GM12878 (cell line): Measurements from ENCODE around the gene HOGA1. TPM values are rescaled to one million over a fixed set of nuclear protein-coding genes. Genes with fewer than 3 reads are reported as not detected.

ENCODE experiments used
- ATAC-seq: fragments of 200-7000 bp; cut with Tn5 transposase; 3 replicates; pipeline ENCODE4 v1.9.1; 2020; ENCODE audit warnings: mild to moderate bottlenecking, moderate library complexity
- BruUV-seq: library from RNA; stranded (reverse); fragments of 400-500 nt; replicated peaks from 2 replicates; lab custom pipeline; 2021; lab: Mats Ljungman, UMichigan
- CTCF ChIA-PET: fragments of 300-600 bp; sonication (Branson Sonifier 250); formaldehyde crosslinking; extraction: SDS; loops from one replicate; lab custom pipeline; 2021; ENCODE audit warnings: inconsistent platforms; lab: Yijun Ruan, JAX
- POLR2A ChIA-PET: fragments of 350-600 bp; formaldehyde crosslinking; extraction: SDS; loops from one replicate; lab custom pipeline; 2021; ENCODE audit warnings: inconsistent platforms; lab: Charles Lee
- RAD21 ChIA-PET: fragments of 300-600 bp; sonication (Branson Sonifier 250); formaldehyde crosslinking; loops from one replicate; lab custom pipeline; 2023; ENCODE audit warnings: antibody characterized with exemption; ENCODE audit not compliant: unreplicated experiment; lab: Charles Lee
- SMC1A ChIA-PET: fragments of 300-600 bp; sonication (Branson Sonifier 250); formaldehyde crosslinking; loops from one replicate; lab custom pipeline; 2023; ENCODE audit not compliant: unreplicated experiment, uncharacterized antibody; lab: Charles Lee
- DNase-seq: peaks from one replicate; pipeline ENCODE4 v3.0.0-alpha.2; 2011; ENCODE audit warnings: low read depth, low spot score
- FAIRE-seq: peaks from 3 replicates; lab custom pipeline; 2011; peaks lifted over from hg19 to GRCh38; lab: Jason Lieb, UNC
- H2AFZ ChIP-seq: 2 replicates; pipeline ENCODE4 v1.6.0; 2011; ENCODE audit warnings: low read depth, low read length, control low read depth; ENCODE audit not compliant: control insufficient read depth
- H3K27ac ChIP-seq: 2 replicates; pipeline ENCODE4 v1.5.1; 2011; ENCODE audit warnings: control low read depth; ENCODE audit not compliant: control insufficient read depth, insufficient read depth
- H3K27me3 ChIP-seq, 2 experiments: replicated peaks in 1 of 2; 2 replicates each; pipeline versions ENCODE4 v1.6.0 to v1.6.1; 2011; ENCODE audit warnings: low read length in 1 of 2; ENCODE audit not compliant: control insufficient read depth in 2 of 2, insufficient read depth in 2 of 2
- H3K36me3 ChIP-seq, 2 experiments: 2 replicates each; pipeline ENCODE4 v1.5.1; 2011; ENCODE audit warnings: low read length in 1 of 2; ENCODE audit not compliant: control insufficient read depth in 2 of 2, insufficient read depth in 2 of 2
- H3K4me1 ChIP-seq: 2 replicates; pipeline ENCODE4 v1.6.1; 2011; ENCODE audit warnings: mild to moderate bottlenecking, low read length, moderate library complexity, mixed read lengths; ENCODE audit not compliant: control insufficient read depth, insufficient read depth
- H3K4me2 ChIP-seq: 2 replicates; pipeline ENCODE4 v1.6.0; 2011; ENCODE audit warnings: control low read depth; ENCODE audit not compliant: control insufficient read depth, insufficient read depth
- H3K4me3 ChIP-seq: fragments of 200-600 bp; sonication (generic); 2 replicates; pipeline ENCODE4 v1.5.1; 2016
- H3K79me2 ChIP-seq: 2 replicates; pipeline ENCODE4 v1.6.0; 2011; ENCODE audit warnings: low read length; ENCODE audit not compliant: control insufficient read depth, insufficient read depth
- H3K9ac ChIP-seq: 2 replicates; pipeline ENCODE4 v1.8.0; 2011; ENCODE audit warnings: low read length, control low read depth, mixed read lengths; ENCODE audit not compliant: control insufficient read depth, insufficient read depth
- H3K9me3 ChIP-seq: replicated peaks from 3 replicates; pipeline ENCODE4 v1.5.1; 2011; ENCODE audit warnings: mild to moderate bottlenecking, low read length; ENCODE audit not compliant: control insufficient read depth, insufficient read depth
- H4K20me1 ChIP-seq: 2 replicates; pipeline ENCODE4 v1.6.0; 2011; ENCODE audit not compliant: control insufficient read depth, insufficient read depth
- BHLHE40 ChIP-seq, 2 experiments: fragments of 450-650 bp in 1 of 2; IDR thresholded peaks; 2 replicates each; pipeline ENCODE4 v1.6.1; 2011 to 2017; ENCODE audit warnings: low read depth in 2 of 2, borderline replicate concordance in 1 of 2, improper control_type of control experiment in 1 of 2, low read length in 1 of 2, mild to moderate bottlenecking in 1 of 2
- CHD2 ChIP-seq: IDR thresholded peaks from 2 replicates; pipeline ENCODE4 v1.6.1; 2011; ENCODE audit warnings: low read depth, low read length, improper control_type of control experiment, borderline replicate concordance
- IKZF2 ChIP-seq, 2 experiments: fragments of 450-650 bp; IDR thresholded peaks; 2 replicates each; pipeline ENCODE4 v1.6.1; 2017; ENCODE audit warnings: mild to moderate bottlenecking in 2 of 2, moderate library complexity in 2 of 2
- KAT2A ChIP-seq: conservative IDR thresholded peaks from 2 replicates; pipeline ENCODE4 v1.6.1; 2011; ENCODE audit warnings: low read depth, low read length; ENCODE audit not compliant: control insufficient read depth
- MXI1 ChIP-seq: fragments of 150-350 bp; IDR thresholded peaks from 2 replicates; pipeline ENCODE4 v1.6.1; 2011; ENCODE audit warnings: low read depth, mild to moderate bottlenecking, inconsistent platforms, low read length, improper control_type of control experiment
- MYB ChIP-seq: fragments of 150-350 bp; IDR thresholded peaks from 2 replicates; pipeline ENCODE4 v1.6.1; 2014; ENCODE audit warnings: mild to moderate bottlenecking, low read depth, low read length, borderline replicate concordance
- POLR2AphosphoS2 ChIP-seq: IDR thresholded peaks from 2 replicates; pipeline ENCODE4 v1.6.1; 2011; ENCODE audit warnings: low read depth, mild to moderate bottlenecking, low read length, improper control_type of control experiment, moderate library complexity
- SREBF1 ChIP-seq: IDR thresholded peaks from 2 replicates; pipeline ENCODE4 v1.6.1; 2012; ENCODE audit warnings: mild to moderate bottlenecking, low read length
- STAT1 ChIP-seq: fragments of 450-650 bp; conservative IDR thresholded peaks from 2 replicates; pipeline ENCODE4 v1.6.1; 2014; ENCODE audit warnings: antibody characterized with exemption, mild to moderate bottlenecking
- TBL1XR1 ChIP-seq: IDR thresholded peaks from 2 replicates; pipeline ENCODE4 v1.6.1; 2012; ENCODE audit warnings: low read depth, low read length, improper control_type of control experiment
- WRNIP1 ChIP-seq: IDR thresholded peaks from 2 replicates; pipeline ENCODE4 v1.6.1; 2011; ENCODE audit warnings: low read depth, low read length, improper control_type of control experiment, borderline replicate concordance
- ZNF207 ChIP-seq: fragments of 450-650 bp; IDR thresholded peaks from 2 replicates; pipeline ENCODE4 v1.6.1; 2014; ENCODE audit warnings: antibody characterized with exemption, mild to moderate bottlenecking, borderline replicate concordance
- whole genome bisulfite sequencing: methylation state at CpG from one replicate; pipeline ENCODE4 v1.1.6; 2016; ENCODE audit warnings: low lambda C conversion rate; ENCODE audit not compliant: insufficient replicate concordance, insufficient coverage; ENCODE audit errors: missing lambda C conversion rate; 5-methylcytosine and 5-hydroxymethylcytosine counted together
- in situ Hi-C: fragments of 300-500 bp; cut with MboI; formaldehyde crosslinking; loops from 9 replicates; pipeline ENCODE4 v1.14.3; 2018; ENCODE audit warnings: mixed read lengths
- intact Hi-C: fragments of 100-400 bp; cut with micrococcal nuclease; formaldehyde crosslinking; loops from one replicate; pipeline ENCODE4 v1.14.2; 2022; ENCODE audit not compliant: unreplicated experiment
- polyA plus RNA-seq, 11 experiments: library from polyadenylated mRNA; depleted of rRNA in 4 of 11; unstranded in 6 of 11; stranded (reverse) in 5 of 11; fragments of >200 nt; fragmentation: Nextera tagmentation in 4 of 11; fragmentation: Illumina TruSeq in 1 of 11; extraction: Ambion mirVana in 4 of 11; extraction: Trizol in 1 of 11; gene quantifications; 1 replicate in 1 of 11; 2 replicates in 10 of 11; pipeline versions ENCODE4 v1.2.1 to v1.2.3, GENCODE V29; 2011 to 2016; ENCODE audit warnings: inconsistent platforms in 2 of 11, missing spikeins in 2 of 11, low read depth in 1 of 11
- total RNA-seq, 4 experiments: library from RNA; depleted of rRNA in 3 of 4; stranded (reverse); fragments of >200 nt in 3 of 4; fragmentation: Illumina TruSeq in 1 of 4; extraction: Trizol in 1 of 4; gene quantifications; 2 replicates each; pipeline versions ENCODE4 v1.2.1 to v1.2.3, GENCODE V29; 2013 to 2021
- TF ChIP-seq, protein P1 (sequence below): IDR thresholded peaks from 2 replicates; pipeline ENCODE4 v1.6.1; 2012; ENCODE audit warnings: low read depth, low read length, improper control_type of control experiment
- TF ChIP-seq, protein P2 (sequence below): fragments of 450-650 bp; IDR thresholded peaks from 2 replicates; pipeline ENCODE4 v1.6.1; 2017; ENCODE audit warnings: antibody characterized with exemption, mild to moderate bottlenecking, moderate library complexity

HOGA1 gene
- total and polyA plus RNA-seq, 10 of the 15 experiments (the other 5 are each of a cell fraction or from before 2014, with no cell fraction given): 0.01 to 0.19 (median 0.06) TPM; not detected in 6

DNA sequence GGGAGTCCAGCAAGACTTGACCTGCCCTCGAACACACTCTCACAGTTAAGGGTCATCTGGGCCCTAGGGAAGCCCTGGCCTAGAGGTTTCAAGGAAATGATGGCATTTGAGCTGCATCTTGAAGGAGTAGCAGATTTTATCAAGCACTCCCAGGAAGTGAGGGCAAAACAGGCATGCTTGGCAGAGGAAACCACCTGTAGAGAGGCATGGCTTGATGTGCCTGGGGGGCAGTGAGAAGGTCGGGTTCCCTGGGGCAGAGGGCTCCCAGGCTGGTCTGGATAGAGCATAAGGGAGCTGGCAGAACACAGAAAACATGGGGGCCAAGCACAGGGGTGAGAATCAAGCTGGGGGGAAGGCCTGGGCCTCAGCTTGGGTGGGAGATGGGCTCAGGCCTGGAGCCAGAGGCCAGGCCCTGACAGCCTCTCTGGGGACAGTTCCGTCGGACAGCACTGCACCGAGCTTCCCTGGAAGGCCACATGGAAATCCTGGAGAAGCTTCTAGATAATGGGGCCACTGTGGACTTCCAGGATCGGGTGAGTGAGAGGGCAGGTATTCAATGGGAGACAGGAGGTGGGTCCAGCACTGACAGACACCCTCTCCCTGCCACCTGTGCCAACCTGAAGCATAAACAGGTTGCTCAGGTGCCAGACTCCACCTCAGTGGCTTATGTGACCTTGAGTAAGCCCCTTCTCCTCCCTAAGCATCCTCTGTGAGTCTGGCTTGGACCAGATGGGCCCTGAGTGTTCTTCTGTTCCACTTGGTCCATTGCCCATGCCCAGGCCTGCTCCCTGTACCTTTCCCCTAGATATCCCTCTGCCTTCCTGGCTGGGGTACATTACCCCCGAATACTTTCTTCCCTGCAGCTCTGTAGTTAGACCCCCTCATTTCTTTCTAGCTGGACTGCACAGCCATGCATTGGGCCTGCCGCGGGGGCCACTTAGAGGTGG is 3.5 kb upstream of the HOGA1 start (continued):
- TF ChIP-seq STAT1 (no peak), KAT2A (no peak), SREBF1 (no peak), MYB (no peak), BHLHE40 (IDR thresholded peaks at IDR 0.05; ENCODE audit: borderline replicate concordance in 1 of 2, low read depth in 2 of 2, low read length in 1 of 2) (no peak)
- TF ChIP-seq, protein P1, sequence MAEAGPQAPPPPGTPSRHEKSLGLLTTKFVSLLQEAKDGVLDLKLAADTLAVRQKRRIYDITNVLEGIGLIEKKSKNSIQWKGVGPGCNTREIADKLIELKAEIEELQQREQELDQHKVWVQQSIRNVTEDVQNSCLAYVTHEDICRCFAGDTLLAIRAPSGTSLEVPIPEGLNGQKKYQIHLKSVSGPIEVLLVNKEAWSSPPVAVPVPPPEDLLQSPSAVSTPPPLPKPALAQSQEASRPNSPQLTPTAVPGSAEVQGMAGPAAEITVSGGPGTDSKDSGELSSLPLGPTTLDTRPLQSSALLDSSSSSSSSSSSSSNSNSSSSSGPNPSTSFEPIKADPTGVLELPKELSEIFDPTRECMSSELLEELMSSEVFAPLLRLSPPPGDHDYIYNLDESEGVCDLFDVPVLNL: no peak

GRCh38 chr10:97582169-97582568 is 2.0 kb upstream of the HOGA1 start:
- Histone ChIP-seq H2AFZ (no peak overlapping the region), H3K36me3 (no peaks in the 10 kb centered on the region)
- RAD21 ChIA-PET: no interaction called here
- POLR2A ChIA-PET: no interaction called here
- TF ChIP-seq, protein P2, sequence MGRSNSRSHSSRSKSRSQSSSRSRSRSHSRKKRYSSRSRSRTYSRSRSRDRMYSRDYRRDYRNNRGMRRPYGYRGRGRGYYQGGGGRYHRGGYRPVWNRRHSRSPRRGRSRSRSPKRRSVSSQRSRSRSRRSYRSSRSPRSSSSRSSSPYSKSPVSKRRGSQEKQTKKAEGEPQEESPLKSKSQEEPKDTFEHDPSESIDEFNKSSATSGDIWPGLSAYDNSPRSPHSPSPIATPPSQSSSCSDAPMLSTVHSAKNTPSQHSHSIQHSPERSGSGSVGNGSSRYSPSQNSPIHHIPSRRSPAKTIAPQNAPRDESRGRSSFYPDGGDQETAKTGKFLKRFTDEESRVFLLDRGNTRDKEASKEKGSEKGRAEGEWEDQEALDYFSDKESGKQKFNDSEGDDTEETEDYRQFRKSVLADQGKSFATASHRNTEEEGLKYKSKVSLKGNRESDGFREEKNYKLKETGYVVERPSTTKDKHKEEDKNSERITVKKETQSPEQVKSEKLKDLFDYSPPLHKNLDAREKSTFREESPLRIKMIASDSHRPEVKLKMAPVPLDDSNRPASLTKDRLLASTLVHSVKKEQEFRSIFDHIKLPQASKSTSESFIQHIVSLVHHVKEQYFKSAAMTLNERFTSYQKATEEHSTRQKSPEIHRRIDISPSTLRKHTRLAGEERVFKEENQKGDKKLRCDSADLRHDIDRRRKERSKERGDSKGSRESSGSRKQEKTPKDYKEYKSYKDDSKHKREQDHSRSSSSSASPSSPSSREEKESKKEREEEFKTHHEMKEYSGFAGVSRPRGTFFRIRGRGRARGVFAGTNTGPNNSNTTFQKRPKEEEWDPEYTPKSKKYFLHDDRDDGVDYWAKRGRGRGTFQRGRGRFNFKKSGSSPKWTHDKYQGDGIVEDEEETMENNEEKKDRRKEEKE: no peak
- TF ChIP-seq IKZF2 (IDR thresholded peaks at IDR 0.05) (no peak), POLR2AphosphoS2 (no peak), ZNF207 (no peak), MXI1 (no peak), WRNIP1 (no peak), CHD2 (no peak), TBL1XR1 (no peak)
- TF ChIP-seq, all 136 proteins: peak for 0
- Histone ChIP-seq H3K4me1 (no peaks in the 10 kb centered on the region), H3K27ac (no peak overlapping the region), H3K9ac (no peak overlapping the region), H3K9me3 (no peaks in the 10 kb centered on the region), H4K20me1 (no peaks in the 10 kb centered on the region), H3K4me2 (no peak overlapping the region), H3K27me3 (no peaks in the 10 kb centered on the region; a peak in 1 of 4 replicates), H3K4me3 (no peak overlapping the region), H3K79me2 (no peaks in the 10 kb centered on the region)
- DNase-seq (no peak), ATAC-seq (no peak), FAIRE-seq (no peak)
- ChIA-PET SMC1A (interaction anchor here (1.0 kb wide), 1 partner anchor 11 kb away, joined by 4 read pairs; no protein-coding TSS in a partner anchor), CTCF (interaction anchor here (0.9 to 4.7 kb wide), 3 partner anchors 10 to 291 kb away, joined by 3 to 29 read pairs (median 3); partner anchors contain the start of gene ANKRD2)
- 55% methylated on average over 7 of the region's 8 CpGs for WGBS
- in situ Hi-C loops (no loop called here), intact Hi-C loops (no loop called here)
- BruUV-seq: no TSS peak
